Upper lobe of right lung (tissue), 1 donor: ENCODE results near the gene GJD4. TPM values are rescaled to one million over a fixed set of nuclear protein-coding genes. Genes with fewer than 3 reads are reported as not detected.

Source experiments
- ATAC-seq: fragments of 200-7000 bp; cut with Tn5 transposase; one replicate; pipeline ENCODE4 v1.9.1; 2020; ENCODE audit warnings: mild to moderate bottlenecking, moderate library complexity
- DNase-seq: peaks from one replicate; pipeline ENCODE4 v3.0.0-alpha.2; 2020
- H3K27ac ChIP-seq: fragments of 200-600 bp; one replicate; pipeline ENCODE4 v1.8.0; 2022
- H3K27me3 ChIP-seq: fragments of 200-600 bp; one replicate; pipeline ENCODE4 v1.8.0; 2022; ENCODE audit warnings: mild to moderate bottlenecking
- H3K36me3 ChIP-seq: fragments of 200-600 bp; one replicate; pipeline ENCODE4 v1.8.0; 2022
- H3K4me1 ChIP-seq: fragments of 200-600 bp; one replicate; pipeline ENCODE4 v1.8.0; 2022
- H3K4me3 ChIP-seq: fragments of 200-600 bp; one replicate; pipeline ENCODE4 v1.8.0; 2022; ENCODE audit warnings: mild to moderate bottlenecking
- H3K9me3 ChIP-seq: fragments of 200-600 bp; one replicate; pipeline ENCODE4 v1.8.0; 2022
- intact Hi-C: fragments of 100-400 bp; cut with DNase I; formaldehyde crosslinking; loops from one replicate; pipeline ENCODE4 v1.11.0; 2022
- total RNA-seq: library from RNA; stranded (reverse); fragmentation: NEBNext Ultra II Directional; extraction: Animal tissue kit (Norgen Biotek cat#: 25700); gene quantifications from one replicate; pipeline ENCODE4 v1.2.1, GENCODE V29; 2021
- TF ChIP-seq, protein P1 (sequence below): fragments of 200-600 bp; IDR thresholded peaks from one replicate; pipeline ENCODE4 v1.8.0; 2022; ENCODE audit warnings: antibody characterized with exemption
- donor health status: DM: no; HTN: yes; CAD: no; lungs with severe emphysema.

GJD4 gene
- total RNA-seq, 1 donor from 2014 or later, result not detected

DNA sequence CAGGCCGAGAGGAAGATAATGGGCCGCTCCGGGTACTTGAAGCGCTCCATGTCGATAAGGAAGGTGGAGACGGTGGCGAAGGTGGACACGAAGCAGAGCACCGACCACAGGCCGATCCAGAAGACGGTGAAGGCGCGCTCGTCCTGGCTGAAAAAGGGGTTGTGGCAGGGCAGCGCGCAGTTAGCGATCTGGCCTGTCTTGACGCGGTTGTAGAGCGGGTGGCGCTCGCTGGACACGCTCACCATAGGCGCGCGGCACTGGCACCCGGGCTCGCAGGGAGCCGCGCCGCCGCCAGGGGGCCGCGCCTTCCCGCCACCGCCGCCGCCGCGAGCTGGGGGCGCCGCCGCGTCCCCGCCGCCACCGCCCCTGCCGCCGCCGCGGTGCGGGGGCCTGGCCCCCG, 35.3 kb downstream of the GJD4 start:
- H3K27me3 ChIP-seq, result peaks cover 7% of the 10 kb centered on the region
- TF ChIP-seq, protein P1, sequence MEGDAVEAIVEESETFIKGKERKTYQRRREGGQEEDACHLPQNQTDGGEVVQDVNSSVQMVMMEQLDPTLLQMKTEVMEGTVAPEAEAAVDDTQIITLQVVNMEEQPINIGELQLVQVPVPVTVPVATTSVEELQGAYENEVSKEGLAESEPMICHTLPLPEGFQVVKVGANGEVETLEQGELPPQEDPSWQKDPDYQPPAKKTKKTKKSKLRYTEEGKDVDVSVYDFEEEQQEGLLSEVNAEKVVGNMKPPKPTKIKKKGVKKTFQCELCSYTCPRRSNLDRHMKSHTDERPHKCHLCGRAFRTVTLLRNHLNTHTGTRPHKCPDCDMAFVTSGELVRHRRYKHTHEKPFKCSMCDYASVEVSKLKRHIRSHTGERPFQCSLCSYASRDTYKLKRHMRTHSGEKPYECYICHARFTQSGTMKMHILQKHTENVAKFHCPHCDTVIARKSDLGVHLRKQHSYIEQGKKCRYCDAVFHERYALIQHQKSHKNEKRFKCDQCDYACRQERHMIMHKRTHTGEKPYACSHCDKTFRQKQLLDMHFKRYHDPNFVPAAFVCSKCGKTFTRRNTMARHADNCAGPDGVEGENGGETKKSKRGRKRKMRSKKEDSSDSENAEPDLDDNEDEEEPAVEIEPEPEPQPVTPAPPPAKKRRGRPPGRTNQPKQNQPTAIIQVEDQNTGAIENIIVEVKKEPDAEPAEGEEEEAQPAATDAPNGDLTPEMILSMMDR, result peak; percentile 44

DNA sequence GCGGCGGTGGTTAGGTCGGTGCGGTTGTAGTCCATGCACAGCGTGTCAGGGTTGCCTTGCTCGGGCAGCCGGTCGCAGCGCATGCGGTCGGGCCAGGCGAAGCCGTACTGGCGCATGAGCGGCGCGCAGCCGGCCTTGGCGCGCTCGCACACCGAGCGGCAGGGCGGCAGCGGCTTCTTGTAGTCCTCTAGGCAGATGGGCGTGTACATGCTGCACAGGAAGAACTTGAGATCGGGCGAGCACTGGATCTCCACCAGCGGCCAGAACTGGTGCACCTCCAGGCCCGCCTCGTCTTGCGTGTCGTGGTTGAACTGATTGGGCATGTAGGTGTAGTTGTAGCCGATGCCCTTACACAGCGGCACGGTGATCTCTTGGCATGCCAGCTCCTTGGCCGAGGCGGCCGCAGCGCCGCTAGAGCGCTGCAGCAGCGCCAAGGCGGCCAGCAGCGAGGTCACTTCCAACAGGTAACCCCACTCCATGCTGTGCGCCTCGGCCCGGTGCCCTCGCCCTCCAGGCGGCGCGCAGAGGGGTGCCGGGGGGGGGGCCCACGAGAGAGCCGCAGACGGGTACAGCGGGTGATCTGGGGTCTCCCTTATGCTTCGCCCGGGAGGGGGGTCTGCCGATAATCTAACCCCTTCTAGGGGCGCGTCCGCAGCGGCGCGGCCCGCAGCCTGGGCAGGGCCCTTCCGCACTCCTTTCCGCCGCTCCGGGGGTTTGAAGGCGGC, 36.0 kb downstream of the GJD4 start:
- no peaks in the 10 kb centered on the region for H3K36me3 ChIP-seq
- peak overlapping the region; percentile 87 for H3K27ac ChIP-seq
- ATAC-seq (peak; percentile 52), DNase-seq (peak; percentile 85)
- TF ChIP-seq, protein P1, result no peak
- peaks cover 19% of the 10 kb centered on the region for H3K4me1 ChIP-seq
- no peaks in the 10 kb centered on the region for H3K9me3 ChIP-seq
- peak overlapping the region; percentile 75 for H3K4me3 ChIP-seq
- intact Hi-C loops, result no loop called here
- H3K27me3 ChIP-seq, result peaks cover 7% of the 10 kb centered on the region

More for the DNA sequence above, 35.3 kb downstream of the GJD4 start:
- peak overlapping the region; percentile 56 for H3K4me3 ChIP-seq
- H3K36me3 ChIP-seq, result no peaks in the 10 kb centered on the region
- peaks cover 19% of the 10 kb centered on the region for H3K4me1 ChIP-seq
- no peak overlapping the region for H3K27ac ChIP-seq
- ATAC-seq (peak; percentile 53), DNase-seq (peak; percentile 87)
- intact Hi-C loops, result no loop called here
- no peaks in the 10 kb centered on the region for H3K9me3 ChIP-seq

DNA sequence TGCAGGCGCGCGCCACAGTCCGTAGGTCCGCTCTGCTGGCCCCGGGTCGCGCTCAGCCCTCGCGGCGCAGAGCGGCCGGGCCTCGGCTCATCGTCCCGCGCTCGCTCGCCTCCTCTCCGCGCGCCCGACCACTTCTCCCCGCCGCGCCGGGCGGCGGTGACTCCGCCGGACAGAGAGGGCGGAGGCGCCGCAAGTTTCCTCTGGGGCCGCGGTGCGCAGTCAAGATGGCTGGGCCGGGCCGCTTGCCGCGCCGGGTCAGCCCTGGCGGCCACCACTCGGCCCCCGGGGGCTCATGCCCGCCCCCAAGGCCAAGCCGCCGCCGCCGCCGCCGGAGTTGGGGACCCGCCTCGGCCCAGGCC, 36.5 kb downstream of the GJD4 start:
- Histone ChIP-seq H3K9me3 (no peaks in the 10 kb centered on the region), H3K4me1 (peaks cover 19% of the 10 kb centered on the region), H3K27me3 (peaks cover 7% of the 10 kb centered on the region), H3K36me3 (no peaks in the 10 kb centered on the region), H3K27ac (peak overlapping the region; percentile 87), H3K4me3 (peak overlapping the region; percentile 75)
- TF ChIP-seq, protein P1, result no peak
- DNase-seq (no peak), ATAC-seq (peak; percentile 33)
- intact Hi-C loops, result no loop called here

DNA sequence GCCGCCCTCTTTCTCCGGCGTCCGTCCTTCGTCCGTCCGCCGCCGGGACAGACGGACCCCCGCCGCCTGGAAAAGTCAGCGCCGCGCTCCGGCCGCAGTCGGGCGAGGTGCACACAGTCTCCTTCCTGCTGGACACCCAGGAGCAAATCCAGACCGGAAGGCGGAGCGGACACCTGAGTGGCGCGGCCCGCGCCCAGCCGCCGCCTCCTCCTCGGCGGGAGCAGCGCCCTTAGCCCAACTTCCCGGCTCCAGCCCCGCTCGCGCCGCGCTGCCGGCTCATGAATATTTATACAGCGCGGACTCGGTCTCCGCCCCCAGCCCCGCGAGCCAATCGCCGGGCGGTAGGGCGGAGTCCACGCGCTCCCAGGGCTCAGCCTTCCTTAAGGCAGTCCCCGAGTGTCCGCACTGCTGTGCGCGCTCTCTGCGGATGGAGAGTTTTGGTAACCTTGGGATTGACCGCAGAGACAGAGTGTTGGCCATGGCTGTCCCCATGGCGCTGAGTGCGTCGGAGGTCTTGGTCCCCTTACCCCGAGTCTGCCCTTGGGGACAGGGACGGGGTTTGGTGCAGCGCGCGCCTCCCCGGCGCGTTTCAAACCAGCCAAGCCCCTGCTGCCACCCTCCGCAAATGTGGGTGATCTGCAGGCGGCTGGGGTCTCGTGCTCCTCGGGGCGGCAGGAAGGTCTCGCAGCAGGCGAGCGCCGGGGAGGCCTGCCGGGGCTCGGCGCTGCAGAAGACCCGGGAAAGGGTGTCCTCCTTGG, 37.1 kb downstream of the GJD4 start, which contains the start of gene FZD8:
TSS of gene FZD8 (minus strand) at position 262 of the 758 bp plus-strand sequence. CDS start 867 bp downstream, outside the sequence.
- peak within 1 kb of the TSS; percentile 87 for H3K27ac ChIP-seq
- ATAC-seq, result peak; percentile 92
- H3K4me1 ChIP-seq, result peaks cover 19% of the 10 kb centered on the region
- H3K9me3 ChIP-seq, result no peaks in the 10 kb centered on the region
- H3K27me3 ChIP-seq, result peaks cover 7% of the 10 kb centered on the region
- no peaks in the 10 kb centered on the region for H3K36me3 ChIP-seq
- TF ChIP-seq, protein P1, result peak; percentile 24
- intact Hi-C loops, result no loop called here
- H3K4me3 ChIP-seq, result peak within 1 kb of the TSS; percentile 75
- peak; percentile 96 for DNase-seq

DNA sequence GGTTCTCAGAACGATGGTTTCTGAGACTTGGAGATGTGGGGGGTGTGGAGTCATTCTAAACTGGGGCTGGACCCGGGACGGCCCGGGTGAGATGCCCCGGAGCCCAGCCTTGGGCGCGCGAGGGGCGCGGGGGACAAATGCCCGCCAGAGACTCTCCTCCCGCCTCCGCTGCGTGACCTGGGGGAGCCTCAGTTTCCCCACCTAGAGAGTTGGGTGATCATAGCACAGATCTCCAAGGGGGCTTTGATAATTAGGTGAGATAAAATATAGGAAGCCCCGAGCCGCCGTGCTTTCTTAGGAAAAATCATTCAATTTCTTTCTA, 37.6 kb downstream of the GJD4 start:
- ATAC-seq, result no peak
- DNase-seq, result no peak
- peak overlapping the region; percentile 7 for H3K27ac ChIP-seq
- intact Hi-C loops, result no loop called here
- peak overlapping the region; percentile 75 for H3K4me3 ChIP-seq
- no peaks in the 10 kb centered on the region for H3K9me3 ChIP-seq
- H3K27me3 ChIP-seq, result peaks cover 7% of the 10 kb centered on the region
- peaks cover 19% of the 10 kb centered on the region for H3K4me1 ChIP-seq
- H3K36me3 ChIP-seq, result no peaks in the 10 kb centered on the region
- TF ChIP-seq, protein P1, result no peak
